ENCODE measurements around the gene C10orf62. TPM values are rescaled to one million over a fixed set of nuclear protein-coding genes. Genes with fewer than 3 reads are reported as not detected.
"Not testable (repeated sequence)": the region's sequence is repeated elsewhere in the genome, so short reads cannot be mapped to it uniquely, and the experiment has no call there.

C10orf62 gene
- total RNA-seq, 4 donors from 2014 or later, result not detected

GRCh38 chr10:97629289-97629688 is 39.8 kb downstream of the C10orf62 start:
- H3K27ac ChIP-seq, result no peak overlapping the region
- H3K4me3 ChIP-seq, result no peak overlapping the region
- WGBS, 2 donors, result 83 to 95% methylated on average over 5 of the region's 5 CpGs
- H3K9me3 ChIP-seq, result no peaks in the 10 kb centered on the region
- intact Hi-C loops (cut with DNase I), result no loop called here
- no peaks in the 10 kb centered on the region for H3K36me3 ChIP-seq
- no peak for DNase-seq
- no peaks in the 10 kb centered on the region for H3K27me3 ChIP-seq
- TF ChIP-seq CTCF (IDR thresholded peaks at IDR 0.05), result no peak
- TF ChIP-seq POLR2A (IDR thresholded peaks at IDR 0.05), result no peak
- peaks cover 4 to 24% (median 5%) of the 10 kb centered on the region in 3 donors for H3K4me1 ChIP-seq

- Histone ChIP-seq H3K27ac (no peak overlapping the region), H3K4me3 (no peak overlapping the region), H3K9me3 (no peaks in the 10 kb centered on the region), H3K4me1 (peaks cover 4 to 19% (median 5%) of the 10 kb centered on the region in 3 donors), H3K27me3 (no peaks in the 10 kb centered on the region), H3K36me3 (no peaks in the 10 kb centered on the region)
- intact Hi-C loops (cut with DNase I), result no loop called here
- DNase-seq, result no peak
- no peak for TF ChIP-seq CTCF (IDR thresholded peaks at IDR 0.05)
- no peak for TF ChIP-seq POLR2A (IDR thresholded peaks at IDR 0.05)
These were observed 41.6 kb downstream of the C10orf62 start for GRCh38 chr10:97631098-97631497.

GRCh38 chr10:97632949-97633884 is 43.7 kb downstream of the C10orf62 start, which contains the start of gene MORN4:
TSS of gene MORN4 (minus strand) at chr10:97633500. CDS start at chr10:97619653, 13,847 bp downstream.
- Histone ChIP-seq H3K4me3 (peak within 1 kb of the TSS; percentile 45 to 87 (median 78)), H3K9me3 (no peaks in the 10 kb centered on the region), H3K4me1 (peaks cover 4 to 19% (median 5%) of the 10 kb centered on the region in 3 donors), H3K27ac (peak within 1 kb of the TSS; percentile 33 to 74 (median 64)), H3K27me3 (no peaks in the 10 kb centered on the region), H3K36me3 (no peaks in the 10 kb centered on the region)
- intact Hi-C loops (cut with DNase I), result no loop called here
- DNase-seq, result peak; percentile 54
- 1 to 8% methylated on average over 20 to 47 of the region's 62 CpGs for WGBS, 2 donors
- TF ChIP-seq POLR2A (IDR thresholded peaks at IDR 0.05), result no peak
- TF ChIP-seq CTCF (IDR thresholded peaks at IDR 0.05), result no peak

- H3K36me3 ChIP-seq, result no peaks in the 10 kb centered on the region
- TF ChIP-seq CTCF (IDR thresholded peaks at IDR 0.05) (peak in 4 of 6 experiments; percentile 15 to 40 (median 20)), POLR2A (IDR thresholded peaks at IDR 0.05) (no peak)
- H3K9me3 ChIP-seq, result no peaks in the 10 kb centered on the region
- WGBS, 2 donors, result 84 to 86% methylated on average over 4 to 6 of the region's 8 CpGs
- peaks cover 4 to 19% (median 5%) of the 10 kb centered on the region in 3 donors for H3K4me1 ChIP-seq
- intact Hi-C loops (cut with DNase I), result no loop called here
- H3K27me3 ChIP-seq, result no peaks in the 10 kb centered on the region
- H3K27ac ChIP-seq, result peak overlapping the region in 3 of 4 donors; percentile 58 to 74 (median 71)
- peak overlapping the region; percentile 45 to 87 (median 78) for H3K4me3 ChIP-seq
- DNase-seq, result no peak
These were observed 44.4 kb downstream of the C10orf62 start for GRCh38 chr10:97633921-97634320.

GRCh38 chr10:97635577-97635976 is 46.1 kb downstream of the C10orf62 start:
- WGBS, 2 donors, result 50 to 100% methylated on average over 1 of the region's 1 CpG

GRCh38 chr10:97639090-97639489 is 49.6 kb downstream of the C10orf62 start:
- H3K4me3 ChIP-seq; H3K27ac ChIP-seq; intact Hi-C loops (cut with DNase I); DNase-seq; H3K9me3 ChIP-seq; H3K27me3 ChIP-seq: not testable (repeated sequence)
- 75 to 87% methylated on average over 3 of the region's 3 CpGs for WGBS, 2 donors
- Histone ChIP-seq H3K36me3 (peaks cover 0 to 12% (median 0%) of the 10 kb centered on the region in 3 donors), H3K4me1 (peaks cover 5 to 27% (median 18%) of the 10 kb centered on the region in 3 donors)

More at GRCh38 chr10:97635577-97635976, 46.1 kb downstream of the C10orf62 start:
- Histone ChIP-seq H3K27me3 (no peaks in the 10 kb centered on the region), H3K36me3 (no peaks in the 10 kb centered on the region), H3K4me1 (peaks cover 4 to 24% (median 5%) of the 10 kb centered on the region in 3 donors), H3K27ac (no peak overlapping the region), H3K4me3 (no peak overlapping the region), H3K9me3 (no peaks in the 10 kb centered on the region)
- no peak for DNase-seq
- TF ChIP-seq CTCF (IDR thresholded peaks at IDR 0.05) (no peak), POLR2A (IDR thresholded peaks at IDR 0.05) (no peak)
- intact Hi-C loops (cut with DNase I), result no loop called here
